Measurements from ENCODE around the gene TTC5.

- TF ChIP-seq CTCF (IDR thresholded peaks at IDR 0.05; ENCODE audit: low read length) (no peak), EZH2 (IDR thresholded peaks at IDR 0.05; ENCODE audit: borderline replicate concordance, low read length) (no peak)
Observed at GRCh38 chr14:20329355-20329754, 23.6 kb upstream of the TTC5 start.

All from OCI-LY1 (cell line).